ENCODE data around the gene HELQ. TPM values are rescaled to one million over a fixed set of nuclear protein-coding genes. Genes with fewer than 3 reads are reported as not detected.

HELQ gene
- total and polyA plus RNA-seq, 9 of the 15 experiments (the other 6 are each of a cell fraction or from before 2014, with no cell fraction given) = 3.5 to 15.2 (median 11.9) TPM

- 50% methylated on average over 5 of the region's 5 CpGs for WGBS (ENCODE audit: insufficient coverage, low coverage, missing lambda C conversion rate)
- intact Hi-C loops (cut with micrococcal nuclease) (no loop called here), in situ Hi-C loops (cut with MboI) (no loop called here)
- Histone ChIP-seq H3K4me3 (no peak overlapping the region), H3K27ac (ENCODE audit: extremely low read depth, low read depth, low read length) (no peak overlapping the region), H3K27me3 (ENCODE audit: control insufficient read depth in 2 of 2, insufficient read depth in 2 of 2, low read length in 2 of 2) (no peaks in the 10 kb centered on the region; a peak in 1 of 5 replicates), H4K20me1 (replicated peaks; ENCODE audit: control insufficient read depth, insufficient read depth, low read length) (no peaks in the 10 kb centered on the region), H2AFZ (ENCODE audit: low read depth, low read length) (no peak overlapping the region), H3K9ac (ENCODE audit: insufficient read depth in 1 of 2, low read depth in 2 of 2, low read length in 2 of 2) (no peak overlapping the region), H3K36me3 (ENCODE audit: control insufficient read depth, insufficient read depth, low read length) (no peaks in the 10 kb centered on the region), H3K9me1 (ENCODE audit: control insufficient read depth, insufficient read depth, low read length) (no peaks in the 10 kb centered on the region), H3K79me2 (ENCODE audit: control insufficient read depth, insufficient read depth, low read length) (no peaks in the 10 kb centered on the region), H3K9me3 (replicated peaks; ENCODE audit: control insufficient read depth, insufficient read depth, low read depth, low read length) (peaks cover 5% of the 10 kb centered on the region; the same call in 1 of the 2 replicates), H3K4me1 (replicated peaks in 1 of 2; ENCODE audit: control insufficient read depth in 2 of 2, insufficient read depth in 2 of 2, low read length in 2 of 2) (no peaks in the 10 kb centered on the region), H3K4me2 (ENCODE audit: insufficient read depth, low read length) (no peak overlapping the region)
- ATAC-seq = no peak
- no peak for FAIRE-seq
- ChIA-PET CTCF (ENCODE audit: low intra/inter-chr PET ratio) (no interaction called here), POLR2A (interaction anchor here (0.6 to 1.6 kb wide), 3 partner anchors 9 to 1379 kb away, joined by 3 to 6 read pairs (median 4); no protein-coding TSS in a partner anchor)
- peak in 1 of 4 experiments; percentile 58 for DNase-seq (ENCODE audit: extremely low read depth in 1 of 4, low spot score in 3 of 4)
- no TSS peak for BruUV-seq (replicated peaks)
- TF ChIP-seq TRIM28 (IDR thresholded peaks at IDR 0.05) (peak; percentile 89), CBFA2T2 (conservative IDR thresholded peaks at IDR 0.05) (no peak), NFE2L1 (tag; IDR thresholded peaks at IDR 0.05; ENCODE audit: borderline replicate concordance, low read depth) (peak; percentile 32; the same call in 1 of the 2 replicates), SFPQ (IDR thresholded peaks at IDR 0.05; ENCODE audit: low read depth, low read length) (no peak), MAFF (IDR thresholded peaks at IDR 0.05; ENCODE audit: low read length) (peak; percentile 57), C11orf30 (IDR thresholded peaks at IDR 0.05; ENCODE audit: low read depth) (0 out of 2 replicates have a peak, but pooled peaks have one; percentile 17), PATZ1 (CRISPR knock-in tag; IDR thresholded peaks at IDR 0.05; ENCODE audit: borderline replicate concordance) (no peak), CBX3 (IDR thresholded peaks at IDR 0.05; ENCODE audit: borderline replicate concordance in 1 of 2, low read length in 2 of 2) (peak in 1 of 2 experiments; percentile 92; a peak in 2 of 3 replicates), MAFK (IDR thresholded peaks at IDR 0.05; ENCODE audit: low read length) (peak; percentile 50; the same call in 1 of the 2 replicates)
- TF ChIP-seq, protein P1, sequence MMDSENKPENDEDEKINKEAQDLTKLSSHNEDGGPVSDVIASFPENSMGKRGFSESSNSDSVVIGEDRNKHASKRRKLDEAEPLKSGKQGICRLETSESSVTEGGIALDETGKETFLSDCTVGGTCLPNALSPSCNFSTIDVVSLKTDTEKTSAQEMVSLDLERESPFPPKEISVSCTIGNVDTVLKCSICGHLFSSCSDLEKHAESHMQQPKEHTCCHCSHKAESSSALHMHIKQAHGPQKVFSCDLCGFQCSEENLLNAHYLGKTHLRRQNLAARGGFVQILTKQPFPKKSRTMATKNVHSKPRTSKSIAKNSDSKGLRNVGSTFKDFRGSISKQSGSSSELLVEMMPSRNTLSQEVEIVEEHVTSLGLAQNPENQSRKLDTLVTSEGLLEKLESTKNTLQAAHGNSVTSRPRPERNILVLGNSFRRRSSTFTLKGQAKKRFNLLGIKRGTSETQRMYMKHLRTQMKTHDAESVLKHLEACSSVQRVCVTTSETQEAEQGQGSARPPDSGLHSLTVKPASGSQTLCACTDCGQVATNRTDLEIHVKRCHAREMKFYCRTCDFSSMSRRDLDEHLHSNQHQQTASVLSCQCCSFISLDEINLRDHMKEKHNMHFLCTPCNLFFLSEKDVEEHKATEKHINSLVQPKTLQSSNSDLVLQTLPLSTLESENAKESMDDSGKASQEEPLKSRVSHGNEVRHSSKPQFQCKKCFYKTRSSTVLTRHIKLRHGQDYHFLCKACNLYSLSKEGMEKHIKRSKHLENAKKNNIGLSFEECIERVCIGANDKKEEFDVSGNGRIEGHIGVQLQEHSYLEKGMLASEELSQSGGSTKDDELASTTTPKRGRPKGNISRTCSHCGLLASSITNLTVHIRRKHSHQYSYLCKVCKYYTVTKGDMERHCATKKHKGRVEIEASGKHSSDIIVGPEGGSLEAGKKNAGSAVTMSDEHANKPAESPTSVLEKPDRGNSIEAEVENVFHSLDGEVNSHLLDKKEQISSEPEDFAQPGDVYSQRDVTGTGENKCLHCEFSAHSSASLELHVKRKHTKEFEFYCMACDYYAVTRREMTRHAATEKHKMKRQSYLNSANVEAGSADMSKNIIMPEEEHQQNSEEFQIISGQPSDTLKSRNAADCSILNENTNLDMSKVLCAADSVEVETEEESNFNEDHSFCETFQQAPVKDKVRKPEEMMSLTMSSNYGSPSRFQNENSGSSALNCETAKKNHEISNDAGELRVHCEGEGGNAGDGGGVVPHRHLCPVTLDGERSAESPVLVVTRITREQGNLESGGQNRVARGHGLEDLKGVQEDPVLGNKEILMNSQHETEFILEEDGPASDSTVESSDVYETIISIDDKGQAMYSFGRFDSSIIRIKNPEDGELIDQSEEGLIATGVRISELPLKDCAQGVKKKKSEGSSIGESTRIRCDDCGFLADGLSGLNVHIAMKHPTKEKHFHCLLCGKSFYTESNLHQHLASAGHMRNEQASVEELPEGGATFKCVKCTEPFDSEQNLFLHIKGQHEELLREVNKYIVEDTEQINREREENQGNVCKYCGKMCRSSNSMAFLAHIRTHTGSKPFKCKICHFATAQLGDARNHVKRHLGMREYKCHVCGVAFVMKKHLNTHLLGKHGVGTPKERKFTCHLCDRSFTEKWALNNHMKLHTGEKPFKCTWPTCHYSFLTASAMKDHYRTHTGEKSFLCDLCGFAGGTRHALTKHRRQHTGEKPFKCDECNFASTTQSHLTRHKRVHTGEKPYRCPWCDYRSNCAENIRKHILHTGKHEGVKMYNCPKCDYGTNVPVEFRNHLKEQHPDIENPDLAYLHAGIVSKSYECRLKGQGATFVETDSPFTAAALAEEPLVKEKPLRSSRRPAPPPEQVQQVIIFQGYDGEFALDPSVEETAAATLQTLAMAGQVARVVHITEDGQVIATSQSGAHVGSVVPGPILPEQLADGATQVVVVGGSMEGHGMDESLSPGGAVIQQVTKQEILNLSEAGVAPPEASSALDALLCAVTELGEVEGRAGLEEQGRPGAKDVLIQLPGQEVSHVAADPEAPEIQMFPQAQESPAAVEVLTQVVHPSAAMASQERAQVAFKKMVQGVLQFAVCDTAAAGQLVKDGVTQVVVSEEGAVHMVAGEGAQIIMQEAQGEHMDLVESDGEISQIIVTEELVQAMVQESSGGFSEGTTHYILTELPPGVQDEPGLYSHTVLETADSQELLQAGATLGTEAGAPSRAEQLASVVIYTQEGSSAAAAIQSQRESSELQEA (IDR thresholded peaks at IDR 0.05; ENCODE audit: low read depth) = no peak
Measured at GRCh38 chr4:83378419-83378818, 77.2 kb downstream of the HELQ start.

All from K562 (cell line).